Activated T-cell treated with anti-CD3 and anti-CD28 coated beads, Interleukin-2, amount 50 U/mL, for 72 hours (primary cell): Measurements from ENCODE around the gene SCG5. TPM values are rescaled to one million over a fixed set of nuclear protein-coding genes. Genes with fewer than 3 reads are reported as not detected.

ENCODE experiments used
- ATAC-seq, 2 donors: fragments of 150-1000 bp; cut with Tn5 transposase; replicated peaks in 1 of 2; 2 replicates each; pipeline ENCODE4 v1.10.0; 2021; ENCODE audit warnings: moderate library complexity in 2 of 2, mild to moderate bottlenecking in 1 of 2
- DNase-seq, 2 donors: peaks; one replicate each; pipeline ENCODE4 v3.0.0; 2021 to 2022; ENCODE audit warnings: mixed read lengths in 1 of 2
- H3K27ac Mint-ChIP-seq: one replicate; pipeline ENCODE4 v1.8.0; 2022; ENCODE audit warnings: mild to moderate bottlenecking, moderate library complexity, mixed read lengths
- H3K27me3 Mint-ChIP-seq: one replicate; pipeline ENCODE4 v1.8.0; 2022; ENCODE audit warnings: low read depth, mixed read lengths
- H3K36me3 Mint-ChIP-seq, 2 donors: one replicate each; pipeline ENCODE4 v1.8.0; 2022; ENCODE audit warnings: mixed read lengths in 2 of 2, mild to moderate bottlenecking in 1 of 2; ENCODE audit not compliant: insufficient read depth in 2 of 2
- H3K4me1 Mint-ChIP-seq: one replicate; pipeline ENCODE4 v1.8.0; 2022; ENCODE audit warnings: low read depth, mixed read lengths
- H3K4me3 Mint-ChIP-seq, 2 donors: one replicate each; pipeline ENCODE4 v1.8.0; 2022; ENCODE audit warnings: mild to moderate bottlenecking in 2 of 2, mixed read lengths in 2 of 2, moderate library complexity in 2 of 2
- H3K9me3 Mint-ChIP-seq, 2 donors: one replicate each; pipeline ENCODE4 v1.8.0; 2022; ENCODE audit warnings: mixed read lengths in 2 of 2
- total RNA-seq, 2 donors: library from RNA; stranded (reverse); gene quantifications; one replicate each; pipeline ENCODE4 v1.2.3, GENCODE V29; 2022

The SCG5 gene
- total RNA-seq, 2 donors from 2014 or later: 3.5 to 4.7 TPM

GRCh38 chr15:32687556-32687955 lies 46.0 kb downstream of the SCG5 start:
- no peak for DNase-seq
- ATAC-seq: no peak
- H3K4me3 Mint-ChIP-seq: no peak overlapping the region
- no peaks in the 10 kb centered on the region for H3K9me3 Mint-ChIP-seq
- H3K27ac Mint-ChIP-seq: no peak overlapping the region
- peaks cover 10% of the 10 kb centered on the region for H3K4me1 Mint-ChIP-seq
- H3K27me3 Mint-ChIP-seq: peaks cover 7% of the 10 kb centered on the region
- H3K36me3 Mint-ChIP-seq: no peaks in the 10 kb centered on the region

DNA sequence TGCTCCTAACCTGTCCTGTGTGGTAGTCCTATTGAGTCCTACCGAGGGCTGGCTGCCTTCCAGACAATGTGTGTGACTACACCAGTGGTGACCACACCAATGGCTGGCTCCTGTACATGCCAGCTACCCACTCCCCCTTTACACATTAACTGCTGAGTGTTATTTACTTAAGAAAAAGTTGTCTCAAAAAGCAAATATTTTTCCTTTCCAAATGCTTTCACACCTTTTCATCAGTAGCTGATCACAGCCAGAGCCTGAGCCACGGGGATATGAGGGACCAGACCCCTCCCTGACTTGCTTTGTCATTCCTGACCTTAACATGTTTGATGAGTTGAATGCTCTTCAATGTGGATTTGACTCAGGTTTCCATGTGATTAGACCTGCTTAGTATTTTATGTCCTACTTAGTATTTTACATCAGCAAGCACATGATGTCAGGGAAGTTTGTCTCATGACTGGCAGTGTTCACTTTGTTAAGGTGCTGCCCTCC lies 46.7 kb downstream of the SCG5 start:
- Mint-ChIP-seq H3K4me3 (no peak overlapping the region), H3K27me3 (peaks cover 7% of the 10 kb centered on the region), H3K4me1 (peaks cover 10% of the 10 kb centered on the region), H3K9me3 (no peaks in the 10 kb centered on the region), H3K36me3 (no peaks in the 10 kb centered on the region), H3K27ac (no peak overlapping the region)
- ATAC-seq (no peak), DNase-seq (no peak)

DNA sequence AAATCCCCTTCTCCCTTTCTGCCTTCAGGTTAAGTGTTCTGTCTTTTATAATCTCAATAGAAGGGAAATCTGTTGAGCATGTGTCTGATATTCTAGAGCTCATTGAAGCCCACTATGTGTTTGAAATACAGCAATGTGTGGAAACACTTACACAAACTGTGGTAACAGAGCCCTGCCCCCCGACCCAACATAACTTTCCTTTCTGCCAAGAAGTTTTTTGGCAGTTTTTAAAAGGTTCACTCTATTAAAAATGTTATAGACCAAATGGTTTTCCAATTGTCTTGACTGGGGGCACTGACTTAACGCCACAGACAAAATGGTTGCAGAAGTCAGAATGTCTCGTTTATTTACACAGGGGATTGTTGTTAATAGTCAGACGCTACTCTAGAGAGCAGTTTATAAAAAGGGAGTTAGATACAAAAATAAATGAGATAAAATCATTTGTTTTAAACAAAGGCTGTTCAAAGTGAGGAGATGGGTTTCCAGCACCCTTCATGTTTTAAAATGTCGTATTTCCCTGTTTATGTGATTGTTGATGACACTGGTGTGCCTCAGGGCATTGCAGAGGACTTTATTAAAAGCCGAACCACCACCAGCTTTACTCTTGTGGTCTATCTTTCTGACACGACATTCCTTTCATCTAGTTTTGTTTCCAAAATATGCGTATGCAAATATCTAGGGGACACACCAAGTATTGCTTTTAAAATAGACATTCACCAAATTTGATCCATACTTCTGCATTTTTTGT lies 49.6 kb downstream of the SCG5 start:
- H3K36me3 Mint-ChIP-seq: no peaks in the 10 kb centered on the region
- no peaks in the 10 kb centered on the region for H3K4me1 Mint-ChIP-seq
- peaks cover 7% of the 10 kb centered on the region for H3K27me3 Mint-ChIP-seq
- DNase-seq (no peak), ATAC-seq (no peak)
- H3K9me3 Mint-ChIP-seq: no peaks in the 10 kb centered on the region
- H3K4me3 Mint-ChIP-seq: no peak overlapping the region
- H3K27ac Mint-ChIP-seq: no peak overlapping the region

- H3K36me3 Mint-ChIP-seq: no peaks in the 10 kb centered on the region
- H3K9me3 Mint-ChIP-seq: no peaks in the 10 kb centered on the region
These were observed 50.2 kb downstream of the SCG5 start for GRCh38 chr15:32691689-32692038.

GRCh38 chr15:32692286-32692685 lies 50.8 kb downstream of the SCG5 start:
- Mint-ChIP-seq H3K4me3 (no peak overlapping the region), H3K27me3 (no peaks in the 10 kb centered on the region), H3K4me1 (no peaks in the 10 kb centered on the region), H3K36me3 (no peaks in the 10 kb centered on the region), H3K9me3 (no peaks in the 10 kb centered on the region), H3K27ac (no peak overlapping the region)
- no peak for ATAC-seq
- no peak for DNase-seq

More at GRCh38 chr15:32691689-32692038, 50.2 kb downstream of the SCG5 start:
- H3K4me1 Mint-ChIP-seq: no peaks in the 10 kb centered on the region
- no peak overlapping the region for H3K27ac Mint-ChIP-seq
- DNase-seq: no peak
- ATAC-seq: no peak
- H3K4me3 Mint-ChIP-seq: no peak overlapping the region
- H3K27me3 Mint-ChIP-seq: peaks cover 4% of the 10 kb centered on the region

- H3K27ac Mint-ChIP-seq: no peak overlapping the region
- H3K4me1 Mint-ChIP-seq: no peaks in the 10 kb centered on the region
- ATAC-seq (no peak), DNase-seq (no peak)
- H3K36me3 Mint-ChIP-seq: no peaks in the 10 kb centered on the region
- H3K9me3 Mint-ChIP-seq: no peaks in the 10 kb centered on the region
- peaks cover 10% of the 10 kb centered on the region for H3K27me3 Mint-ChIP-seq
- H3K4me3 Mint-ChIP-seq: no peak overlapping the region
These were observed 52.9 kb downstream of the SCG5 start for GRCh38 chr15:32694222-32694983.

- H3K36me3 Mint-ChIP-seq: no peaks in the 10 kb centered on the region
- no peak overlapping the region for H3K27ac Mint-ChIP-seq
- DNase-seq: no peak
- ATAC-seq: no peak
- no peak overlapping the region for H3K4me3 Mint-ChIP-seq
- H3K4me1 Mint-ChIP-seq: no peaks in the 10 kb centered on the region
- peaks cover 36% of the 10 kb centered on the region for H3K27me3 Mint-ChIP-seq
- no peaks in the 10 kb centered on the region for H3K9me3 Mint-ChIP-seq
These were observed 57.4 kb downstream of the SCG5 start for GRCh38 chr15:32698773-32699390.

- Mint-ChIP-seq H3K36me3 (no peaks in the 10 kb centered on the region), H3K27ac (no peak overlapping the region), H3K4me3 (no peak overlapping the region), H3K9me3 (no peaks in the 10 kb centered on the region), H3K27me3 (peaks cover 50% of the 10 kb centered on the region), H3K4me1 (no peaks in the 10 kb centered on the region)
- DNase-seq: no peak
- no peak for ATAC-seq
These were observed 59.1 kb downstream of the SCG5 start for GRCh38 chr15:32700501-32701150.

DNA sequence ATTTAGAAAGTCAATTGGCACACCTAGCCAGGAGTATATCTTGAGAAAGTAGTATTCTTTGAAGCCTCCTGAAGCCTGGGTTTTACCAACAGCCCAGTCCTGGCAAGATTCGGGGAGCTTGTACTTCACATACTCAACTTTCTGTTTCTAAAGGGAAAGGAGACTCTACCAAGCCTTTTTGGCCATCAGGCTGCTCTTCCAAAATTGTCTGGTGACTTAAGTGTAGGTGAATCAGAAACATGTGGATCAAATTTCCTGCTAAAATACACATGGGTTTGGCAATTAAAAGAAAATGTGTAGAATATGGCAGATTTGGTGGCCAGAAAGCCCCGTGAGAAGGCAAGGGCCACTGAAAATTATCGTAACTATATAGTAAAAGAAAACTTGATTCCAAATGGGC lies 60.4 kb downstream of the SCG5 start:
- Mint-ChIP-seq H3K36me3 (no peaks in the 10 kb centered on the region), H3K27ac (no peak overlapping the region), H3K4me1 (no peaks in the 10 kb centered on the region), H3K27me3 (peaks cover 61% of the 10 kb centered on the region), H3K9me3 (no peaks in the 10 kb centered on the region), H3K4me3 (no peak overlapping the region)
- no peak for ATAC-seq
- DNase-seq: no peak

- Mint-ChIP-seq H3K27me3 (peaks cover 69% of the 10 kb centered on the region), H3K9me3 (no peaks in the 10 kb centered on the region), H3K36me3 (no peaks in the 10 kb centered on the region), H3K4me1 (no peaks in the 10 kb centered on the region), H3K4me3 (no peak overlapping the region), H3K27ac (no peak overlapping the region)
- no peak for ATAC-seq
- DNase-seq: no peak
These were observed 63.0 kb downstream of the SCG5 start for GRCh38 chr15:32704395-32704981.

- H3K36me3 Mint-ChIP-seq: no peaks in the 10 kb centered on the region
- DNase-seq (no peak), ATAC-seq (no peak)
- no peak overlapping the region for H3K27ac Mint-ChIP-seq
- H3K9me3 Mint-ChIP-seq: no peaks in the 10 kb centered on the region
- H3K27me3 Mint-ChIP-seq: peaks cover 69% of the 10 kb centered on the region
- H3K4me3 Mint-ChIP-seq: no peak overlapping the region
- H3K4me1 Mint-ChIP-seq: no peaks in the 10 kb centered on the region
These were observed 63.9 kb downstream of the SCG5 start for GRCh38 chr15:32705446-32705845.

GRCh38 chr15:32706704-32707103 lies 65.2 kb downstream of the SCG5 start:
- ATAC-seq (no peak), DNase-seq (no peak)
- Mint-ChIP-seq H3K27me3 (peaks cover 66% of the 10 kb centered on the region), H3K36me3 (no peaks in the 10 kb centered on the region), H3K9me3 (no peaks in the 10 kb centered on the region), H3K4me1 (no peaks in the 10 kb centered on the region), H3K4me3 (no peak overlapping the region), H3K27ac (no peak overlapping the region)

GRCh38 chr15:32707436-32707835 lies 65.9 kb downstream of the SCG5 start:
- no peak for ATAC-seq
- DNase-seq: no peak
- Mint-ChIP-seq H3K4me3 (no peak overlapping the region), H3K27me3 (peaks cover 66% of the 10 kb centered on the region), H3K9me3 (no peaks in the 10 kb centered on the region), H3K27ac (no peak overlapping the region), H3K4me1 (no peaks in the 10 kb centered on the region), H3K36me3 (no peaks in the 10 kb centered on the region)
